LNCaP clone FGC (cell line): ENCODE measurements around the gene EXT2.

Experiments
- DNase-seq: peaks from one replicate; pipeline ENCODE4 v3.0.0-alpha.2; 2011; ENCODE audit warnings: low read depth
- H3K4me3 ChIP-seq: 2 replicates; pipeline ENCODE4 v1.5.1; 2011; ENCODE audit warnings: mild to moderate bottlenecking, low read depth, low read length, control low read depth
- TF ChIP-seq, protein P1 (sequence below): IDR thresholded peaks from 2 replicates; pipeline ENCODE4 v1.5.1; 2012; ENCODE audit warnings: mild to moderate bottlenecking; ENCODE audit not compliant: control insufficient read depth, insufficient read depth; ENCODE audit errors: extremely low read depth

EXT2 gene

DNA sequence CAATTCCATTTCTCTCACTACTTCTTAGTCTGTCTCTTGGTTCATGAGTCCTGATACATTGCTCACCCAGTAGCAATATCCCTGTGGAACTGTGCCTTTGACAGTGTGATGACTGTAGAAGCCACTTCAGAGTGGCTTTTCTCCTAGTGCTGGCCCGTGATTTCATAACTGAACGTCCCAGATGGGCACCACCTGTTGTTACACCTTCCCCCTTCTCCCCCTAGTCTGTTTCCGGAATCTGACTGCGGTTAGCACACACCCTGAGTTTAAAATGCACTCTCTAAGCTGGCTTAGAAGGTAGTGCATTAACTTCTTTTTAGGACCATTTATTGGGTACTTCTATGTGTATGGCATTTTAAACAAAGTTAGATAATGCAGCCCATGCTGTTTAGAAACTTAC, 131.5 kb downstream of the EXT2 start:
- no peak overlapping the region for H3K4me3 ChIP-seq
- TF ChIP-seq, protein P1, sequence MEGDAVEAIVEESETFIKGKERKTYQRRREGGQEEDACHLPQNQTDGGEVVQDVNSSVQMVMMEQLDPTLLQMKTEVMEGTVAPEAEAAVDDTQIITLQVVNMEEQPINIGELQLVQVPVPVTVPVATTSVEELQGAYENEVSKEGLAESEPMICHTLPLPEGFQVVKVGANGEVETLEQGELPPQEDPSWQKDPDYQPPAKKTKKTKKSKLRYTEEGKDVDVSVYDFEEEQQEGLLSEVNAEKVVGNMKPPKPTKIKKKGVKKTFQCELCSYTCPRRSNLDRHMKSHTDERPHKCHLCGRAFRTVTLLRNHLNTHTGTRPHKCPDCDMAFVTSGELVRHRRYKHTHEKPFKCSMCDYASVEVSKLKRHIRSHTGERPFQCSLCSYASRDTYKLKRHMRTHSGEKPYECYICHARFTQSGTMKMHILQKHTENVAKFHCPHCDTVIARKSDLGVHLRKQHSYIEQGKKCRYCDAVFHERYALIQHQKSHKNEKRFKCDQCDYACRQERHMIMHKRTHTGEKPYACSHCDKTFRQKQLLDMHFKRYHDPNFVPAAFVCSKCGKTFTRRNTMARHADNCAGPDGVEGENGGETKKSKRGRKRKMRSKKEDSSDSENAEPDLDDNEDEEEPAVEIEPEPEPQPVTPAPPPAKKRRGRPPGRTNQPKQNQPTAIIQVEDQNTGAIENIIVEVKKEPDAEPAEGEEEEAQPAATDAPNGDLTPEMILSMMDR = no peak
- DNase-seq = no peak

DNA sequence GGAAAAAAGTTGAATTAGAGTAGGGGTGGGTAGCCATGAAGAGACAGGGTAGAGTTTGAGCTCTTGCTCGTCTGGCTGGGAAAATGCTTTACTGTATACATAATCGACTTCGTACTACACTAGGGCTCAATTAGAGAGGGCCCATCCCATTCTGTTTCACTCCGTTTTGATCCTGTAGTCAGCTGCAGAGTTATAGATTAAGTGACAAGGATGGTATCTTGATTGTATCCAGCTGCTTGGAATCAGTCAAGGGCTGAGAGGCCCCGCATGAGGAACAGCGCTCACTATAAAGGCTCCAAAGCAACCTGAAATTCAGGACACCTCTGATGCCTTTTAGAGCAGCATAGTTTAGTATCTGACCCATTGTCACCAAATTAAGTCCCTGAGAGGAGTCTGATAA, 132.9 kb downstream of the EXT2 start:
- DNase-seq = no peak
- no peak overlapping the region for H3K4me3 ChIP-seq
- TF ChIP-seq, protein P1 = no peak

GRCh38 chr11:44229098-44229497, 133.6 kb downstream of the EXT2 start:
- peak; percentile 89 for DNase-seq
- H3K4me3 ChIP-seq = peak overlapping the region; percentile 12; the same call in 1 of the 2 replicates
- TF ChIP-seq, protein P1 = no peak

DNA sequence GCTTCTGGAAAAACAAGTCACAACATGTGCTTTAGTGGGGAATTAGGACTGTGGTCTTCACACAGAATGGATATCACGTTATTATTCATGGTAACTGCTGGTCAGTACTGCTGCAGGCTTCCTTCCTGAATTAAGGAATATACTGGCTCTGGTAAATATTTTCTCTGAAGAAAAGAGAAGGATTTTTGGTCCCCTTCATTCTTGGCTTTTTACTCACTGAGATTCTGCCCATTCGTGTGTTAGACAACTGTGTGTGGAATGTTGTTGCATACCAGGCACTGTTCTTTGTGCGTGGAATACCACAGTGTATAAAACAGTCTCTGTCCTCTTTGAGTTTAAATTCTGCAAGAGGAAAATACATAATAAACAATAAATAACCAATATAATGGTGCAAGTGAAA, 134.1 kb downstream of the EXT2 start:
- peak overlapping the region; percentile 12; the same call in 1 of the 2 replicates for H3K4me3 ChIP-seq
- DNase-seq = no peak
- TF ChIP-seq, protein P1 = no peak

DNA sequence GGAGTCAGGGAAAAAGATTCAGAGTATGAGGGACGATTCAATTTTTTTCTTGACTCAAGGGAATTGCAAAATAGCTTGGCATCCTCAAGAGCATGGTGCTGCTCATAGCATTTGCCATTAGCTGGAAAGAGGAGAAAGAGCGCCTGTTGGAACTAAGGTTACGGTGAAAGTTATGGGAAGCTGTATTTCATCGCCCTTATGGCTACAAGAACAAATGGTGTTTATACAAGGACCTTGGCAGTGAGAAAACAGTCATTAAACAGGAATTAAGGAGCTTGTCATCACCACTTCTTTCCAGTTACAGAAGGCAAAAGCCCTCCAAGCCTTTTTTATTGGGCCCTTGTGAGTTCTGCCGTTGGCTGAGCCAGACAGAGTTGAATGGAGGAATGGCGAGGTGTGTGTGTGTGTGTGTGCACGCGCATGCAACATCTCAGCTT, 140.3 kb downstream of the EXT2 start:
- H3K4me3 ChIP-seq = no peak overlapping the region
- DNase-seq = no peak
- TF ChIP-seq, protein P1 = no peak

DNA sequence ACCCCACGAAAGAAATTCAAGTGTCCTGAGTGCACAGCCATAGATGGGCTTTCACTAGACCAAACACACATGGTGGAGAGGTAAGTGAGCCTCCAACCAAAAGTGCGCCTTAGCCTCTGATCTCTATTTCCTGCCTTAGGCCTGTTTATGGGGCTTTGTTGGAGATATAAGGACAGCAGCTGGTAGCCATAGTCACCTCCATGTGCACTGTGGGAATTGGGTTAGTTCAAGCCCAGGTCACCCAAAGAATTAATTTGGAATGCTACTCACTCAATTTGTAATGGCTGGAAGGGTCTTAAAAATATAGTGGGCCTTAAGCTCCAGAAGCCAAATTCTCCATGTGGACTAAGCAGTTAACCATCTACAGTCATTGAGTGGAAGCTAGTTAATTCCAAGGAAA, 140.8 kb downstream of the EXT2 start:
- H3K4me3 ChIP-seq = no peak overlapping the region
- TF ChIP-seq, protein P1 = no peak

DNA sequence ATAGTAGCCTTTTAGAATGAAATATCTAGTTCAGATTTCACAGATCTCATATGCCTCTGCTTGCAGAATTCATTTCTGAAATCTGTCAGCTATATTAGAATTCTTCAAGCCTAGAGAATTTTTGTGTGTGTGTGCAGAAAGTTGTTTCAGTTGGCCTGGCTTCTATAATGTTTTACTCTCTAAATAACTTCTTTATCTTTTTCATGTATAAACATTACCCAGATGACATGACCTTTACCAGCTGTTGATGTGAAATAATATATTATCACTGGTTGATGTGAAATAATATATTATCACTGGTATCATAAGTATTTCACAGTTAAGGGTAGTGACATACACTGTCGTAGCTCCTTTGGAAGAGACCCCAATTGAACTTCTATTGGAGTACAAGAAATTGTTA, 141.7 kb downstream of the EXT2 start:
- TF ChIP-seq, protein P1 = no peak
- H3K4me3 ChIP-seq = no peak overlapping the region
- DNase-seq = no peak

More for the DNA sequence above, 140.8 kb downstream of the EXT2 start:
- DNase-seq = no peak
